GM12878 (cell line): ENCODE results near the gene CCDC91. TPM values are rescaled to one million over a fixed set of nuclear protein-coding genes. Genes with fewer than 3 reads are reported as not detected.

Experiments
- CBX5 ChIP-seq: sonication (generic); IDR thresholded peaks from 2 replicates; pipeline ENCODE4 v1.6.1; 2016; ENCODE audit warnings: low read depth, moderate library complexity, mild to moderate bottlenecking, inconsistent platforms
- IKZF2 ChIP-seq, 2 experiments: fragments of 450-650 bp; IDR thresholded peaks; 2 replicates each; pipeline ENCODE4 v1.6.1; 2017; ENCODE audit warnings: mild to moderate bottlenecking in 2 of 2, moderate library complexity in 2 of 2
- KAT2A ChIP-seq: conservative IDR thresholded peaks from 2 replicates; pipeline ENCODE4 v1.6.1; 2011; ENCODE audit warnings: low read depth, low read length; ENCODE audit not compliant: control insufficient read depth
- MTA3 ChIP-seq: IDR thresholded peaks from 2 replicates; pipeline ENCODE4 v1.6.1; 2012; ENCODE audit warnings: low read length, inconsistent platforms, borderline replicate concordance
- NFYB ChIP-seq: IDR thresholded peaks from 2 replicates; pipeline ENCODE4 v1.6.1; 2011; ENCODE audit warnings: low read depth, mild to moderate bottlenecking, low read length, improper control_type of control experiment, moderate library complexity; ENCODE audit not compliant: insufficient read depth
- POLR2AphosphoS5 ChIP-seq: IDR thresholded peaks from 2 replicates; pipeline ENCODE4 v1.6.1; 2011; ENCODE audit warnings: mild to moderate bottlenecking, low read length, inconsistent platforms
- POU2F2 ChIP-seq: IDR thresholded peaks from 3 replicates; pipeline ENCODE4 v1.6.1; 2011; ENCODE audit warnings: low read depth, mild to moderate bottlenecking, low read length, borderline replicate concordance
- SREBF1 ChIP-seq: IDR thresholded peaks from 2 replicates; pipeline ENCODE4 v1.6.1; 2012; ENCODE audit warnings: mild to moderate bottlenecking, low read length
- YBX1 ChIP-seq: fragments of 450-650 bp; IDR thresholded peaks from 2 replicates; pipeline ENCODE4 v1.6.1; 2016; ENCODE audit warnings: antibody characterized with exemption
- polyA plus RNA-seq, 11 experiments: library from polyadenylated mRNA; depleted of rRNA in 4 of 11; unstranded in 6 of 11; stranded (reverse) in 5 of 11; fragments of >200 nt; fragmentation: Nextera tagmentation in 4 of 11; fragmentation: Illumina TruSeq in 1 of 11; extraction: Ambion mirVana in 4 of 11; extraction: Trizol in 1 of 11; gene quantifications; 1 replicate in 1 of 11; 2 replicates in 10 of 11; pipeline versions ENCODE4 v1.2.1 to v1.2.3, GENCODE V29; 2011 to 2016; ENCODE audit warnings: inconsistent platforms in 2 of 11, missing spikeins in 2 of 11, low read depth in 1 of 11
- total RNA-seq, 4 experiments: library from RNA; depleted of rRNA in 3 of 4; stranded (reverse); fragments of >200 nt in 3 of 4; fragmentation: Illumina TruSeq in 1 of 4; extraction: Trizol in 1 of 4; gene quantifications; 2 replicates each; pipeline versions ENCODE4 v1.2.1 to v1.2.3, GENCODE V29; 2013 to 2021
- TF ChIP-seq, protein P1 (sequence below): fragments of 150-350 bp; IDR thresholded peaks from 2 replicates; pipeline ENCODE4 v1.6.1; 2016; ENCODE audit warnings: low read depth, low read length
- TF ChIP-seq, protein P2 (sequence below): fragments of 450-650 bp; IDR thresholded peaks from 2 replicates; pipeline ENCODE4 v1.6.1; 2017; ENCODE audit warnings: mild to moderate bottlenecking, moderate library complexity
- TF ChIP-seq, protein P3 (sequence below): fragments of 450-650 bp; formaldehyde crosslinking; IDR thresholded peaks from 2 replicates; pipeline ENCODE4 v1.5.0; 2022; ENCODE audit warnings: mild to moderate bottlenecking, missing genetic modification characterization
- TF ChIP-seq, protein P4 (sequence below): fragments of 450-650 bp; IDR thresholded peaks from 2 replicates; pipeline ENCODE4 v1.6.1; 2017; ENCODE audit warnings: antibody characterized with exemption, mild to moderate bottlenecking, moderate library complexity

Gene CCDC91
- total and polyA plus RNA-seq, 10 of the 15 experiments (the other 5 are each of a cell fraction or from before 2014, with no cell fraction given): 6.1 to 24.9 (median 16.5) TPM

DNA sequence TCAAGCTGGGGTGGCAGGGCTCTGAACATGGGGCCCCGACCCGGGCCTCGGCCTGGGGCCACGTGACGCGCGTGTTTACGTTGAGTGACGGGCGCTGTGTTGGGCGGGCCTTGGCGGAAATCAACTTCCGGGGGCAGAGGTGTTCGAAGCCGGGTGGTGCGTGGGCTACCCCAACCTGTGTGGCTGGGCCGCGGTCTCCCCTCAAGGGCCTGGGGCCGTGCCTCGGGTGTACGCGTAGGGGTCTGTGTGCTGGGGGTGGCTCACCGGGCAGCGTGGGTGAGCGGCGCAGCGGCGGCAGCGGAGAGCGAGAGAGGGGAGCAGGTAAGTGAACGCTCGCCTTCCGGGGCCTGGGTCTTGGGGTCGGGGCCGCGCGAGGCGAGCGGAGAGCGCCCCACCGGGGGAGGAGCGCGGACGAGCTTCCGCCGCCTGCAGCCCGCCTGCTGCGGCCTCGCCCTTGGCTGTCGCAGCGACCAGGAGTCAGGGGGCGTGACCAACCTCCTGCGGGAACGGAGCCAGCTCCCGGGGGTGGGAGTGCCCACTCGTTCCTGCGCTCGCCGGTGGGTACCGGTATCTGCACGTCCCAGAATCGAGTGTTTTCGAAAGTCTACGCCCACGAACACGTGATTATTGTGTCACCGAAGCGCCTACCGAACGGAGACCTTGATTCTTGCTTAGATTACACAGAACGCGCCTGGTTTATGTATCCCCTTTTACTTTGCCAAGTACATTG, at the start of gene CCDC91 (continued):
- TF ChIP-seq, protein P1, sequence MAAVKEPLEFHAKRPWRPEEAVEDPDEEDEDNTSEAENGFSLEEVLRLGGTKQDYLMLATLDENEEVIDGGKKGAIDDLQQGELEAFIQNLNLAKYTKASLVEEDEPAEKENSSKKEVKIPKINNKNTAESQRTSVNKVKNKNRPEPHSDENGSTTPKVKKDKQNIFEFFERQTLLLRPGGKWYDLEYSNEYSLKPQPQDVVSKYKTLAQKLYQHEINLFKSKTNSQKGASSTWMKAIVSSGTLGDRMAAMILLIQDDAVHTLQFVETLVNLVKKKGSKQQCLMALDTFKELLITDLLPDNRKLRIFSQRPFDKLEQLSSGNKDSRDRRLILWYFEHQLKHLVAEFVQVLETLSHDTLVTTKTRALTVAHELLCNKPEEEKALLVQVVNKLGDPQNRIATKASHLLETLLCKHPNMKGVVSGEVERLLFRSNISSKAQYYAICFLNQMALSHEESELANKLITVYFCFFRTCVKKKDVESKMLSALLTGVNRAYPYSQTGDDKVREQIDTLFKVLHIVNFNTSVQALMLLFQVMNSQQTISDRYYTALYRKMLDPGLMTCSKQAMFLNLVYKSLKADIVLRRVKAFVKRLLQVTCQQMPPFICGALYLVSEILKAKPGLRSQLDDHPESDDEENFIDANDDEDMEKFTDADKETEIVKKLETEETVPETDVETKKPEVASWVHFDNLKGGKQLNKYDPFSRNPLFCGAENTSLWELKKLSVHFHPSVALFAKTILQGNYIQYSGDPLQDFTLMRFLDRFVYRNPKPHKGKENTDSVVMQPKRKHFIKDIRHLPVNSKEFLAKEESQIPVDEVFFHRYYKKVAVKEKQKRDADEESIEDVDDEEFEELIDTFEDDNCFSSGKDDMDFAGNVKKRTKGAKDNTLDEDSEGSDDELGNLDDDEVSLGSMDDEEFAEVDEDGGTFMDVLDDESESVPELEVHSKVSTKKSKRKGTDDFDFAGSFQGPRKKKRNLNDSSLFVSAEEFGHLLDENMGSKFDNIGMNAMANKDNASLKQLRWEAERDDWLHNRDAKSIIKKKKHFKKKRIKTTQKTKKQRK: no peak
- TF ChIP-seq, protein P2, sequence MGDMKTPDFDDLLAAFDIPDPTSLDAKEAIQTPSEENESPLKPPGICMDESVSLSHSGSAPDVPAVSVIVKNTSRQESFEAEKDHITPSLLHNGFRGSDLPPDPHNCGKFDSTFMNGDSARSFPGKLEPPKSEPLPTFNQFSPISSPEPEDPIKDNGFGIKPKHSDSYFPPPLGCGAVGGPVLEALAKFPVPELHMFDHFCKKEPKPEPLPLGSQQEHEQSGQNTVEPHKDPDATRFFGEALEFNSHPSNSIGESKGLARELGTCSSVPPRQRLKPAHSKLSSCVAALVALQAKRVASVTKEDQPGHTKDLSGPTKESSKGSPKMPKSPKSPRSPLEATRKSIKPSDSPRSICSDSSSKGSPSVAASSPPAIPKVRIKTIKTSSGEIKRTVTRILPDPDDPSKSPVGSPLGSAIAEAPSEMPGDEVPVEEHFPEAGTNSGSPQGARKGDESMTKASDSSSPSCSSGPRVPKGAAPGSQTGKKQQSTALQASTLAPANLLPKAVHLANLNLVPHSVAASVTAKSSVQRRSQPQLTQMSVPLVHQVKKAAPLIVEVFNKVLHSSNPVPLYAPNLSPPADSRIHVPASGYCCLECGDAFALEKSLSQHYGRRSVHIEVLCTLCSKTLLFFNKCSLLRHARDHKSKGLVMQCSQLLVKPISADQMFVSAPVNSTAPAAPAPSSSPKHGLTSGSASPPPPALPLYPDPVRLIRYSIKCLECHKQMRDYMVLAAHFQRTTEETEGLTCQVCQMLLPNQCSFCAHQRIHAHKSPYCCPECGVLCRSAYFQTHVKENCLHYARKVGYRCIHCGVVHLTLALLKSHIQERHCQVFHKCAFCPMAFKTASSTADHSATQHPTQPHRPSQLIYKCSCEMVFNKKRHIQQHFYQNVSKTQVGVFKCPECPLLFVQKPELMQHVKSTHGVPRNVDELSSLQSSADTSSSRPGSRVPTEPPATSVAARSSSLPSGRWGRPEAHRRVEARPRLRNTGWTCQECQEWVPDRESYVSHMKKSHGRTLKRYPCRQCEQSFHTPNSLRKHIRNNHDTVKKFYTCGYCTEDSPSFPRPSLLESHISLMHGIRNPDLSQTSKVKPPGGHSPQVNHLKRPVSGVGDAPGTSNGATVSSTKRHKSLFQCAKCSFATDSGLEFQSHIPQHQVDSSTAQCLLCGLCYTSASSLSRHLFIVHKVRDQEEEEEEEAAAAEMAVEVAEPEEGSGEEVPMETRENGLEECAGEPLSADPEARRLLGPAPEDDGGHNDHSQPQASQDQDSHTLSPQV: no peak
- TF ChIP-seq IKZF2 (IDR thresholded peaks at IDR 0.05) (no peak; a peak in 1 of 4 replicates), YBX1 (no peak), CBX5 (peak; percentile 92; the same call in 1 of the 2 replicates), POLR2AphosphoS5 (peak; percentile 90), SREBF1 (peak; percentile 31; the same call in 1 of the 2 replicates), NFYB (no peak), KAT2A (no peak), MTA3 (no peak), POU2F2 (peak; percentile 76; the same call in 2 of the 3 replicates)
- TF ChIP-seq, protein P3, sequence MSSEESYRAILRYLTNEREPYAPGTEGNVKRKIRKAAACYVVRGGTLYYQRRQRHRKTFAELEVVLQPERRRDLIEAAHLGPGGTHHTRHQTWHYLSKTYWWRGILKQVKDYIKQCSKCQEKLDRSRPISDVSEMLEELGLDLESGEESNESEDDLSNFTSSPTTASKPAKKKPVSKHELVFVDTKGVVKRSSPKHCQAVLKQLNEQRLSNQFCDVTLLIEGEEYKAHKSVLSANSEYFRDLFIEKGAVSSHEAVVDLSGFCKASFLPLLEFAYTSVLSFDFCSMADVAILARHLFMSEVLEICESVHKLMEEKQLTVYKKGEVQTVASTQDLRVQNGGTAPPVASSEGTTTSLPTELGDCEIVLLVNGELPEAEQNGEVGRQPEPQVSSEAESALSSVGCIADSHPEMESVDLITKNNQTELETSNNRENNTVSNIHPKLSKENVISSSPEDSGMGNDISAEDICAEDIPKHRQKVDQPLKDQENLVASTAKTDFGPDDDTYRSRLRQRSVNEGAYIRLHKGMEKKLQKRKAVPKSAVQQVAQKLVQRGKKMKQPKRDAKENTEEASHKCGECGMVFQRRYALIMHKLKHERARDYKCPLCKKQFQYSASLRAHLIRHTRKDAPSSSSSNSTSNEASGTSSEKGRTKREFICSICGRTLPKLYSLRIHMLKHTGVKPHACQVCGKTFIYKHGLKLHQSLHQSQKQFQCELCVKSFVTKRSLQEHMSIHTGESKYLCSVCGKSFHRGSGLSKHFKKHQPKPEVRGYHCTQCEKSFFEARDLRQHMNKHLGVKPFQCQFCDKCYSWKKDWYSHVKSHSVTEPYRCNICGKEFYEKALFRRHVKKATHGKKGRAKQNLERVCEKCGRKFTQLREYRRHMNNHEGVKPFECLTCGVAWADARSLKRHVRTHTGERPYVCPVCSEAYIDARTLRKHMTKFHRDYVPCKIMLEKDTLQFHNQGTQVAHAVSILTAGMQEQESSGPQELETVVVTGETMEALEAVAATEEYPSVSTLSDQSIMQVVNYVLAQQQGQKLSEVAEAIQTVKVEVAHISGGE: no peak
- TF ChIP-seq, protein P4, sequence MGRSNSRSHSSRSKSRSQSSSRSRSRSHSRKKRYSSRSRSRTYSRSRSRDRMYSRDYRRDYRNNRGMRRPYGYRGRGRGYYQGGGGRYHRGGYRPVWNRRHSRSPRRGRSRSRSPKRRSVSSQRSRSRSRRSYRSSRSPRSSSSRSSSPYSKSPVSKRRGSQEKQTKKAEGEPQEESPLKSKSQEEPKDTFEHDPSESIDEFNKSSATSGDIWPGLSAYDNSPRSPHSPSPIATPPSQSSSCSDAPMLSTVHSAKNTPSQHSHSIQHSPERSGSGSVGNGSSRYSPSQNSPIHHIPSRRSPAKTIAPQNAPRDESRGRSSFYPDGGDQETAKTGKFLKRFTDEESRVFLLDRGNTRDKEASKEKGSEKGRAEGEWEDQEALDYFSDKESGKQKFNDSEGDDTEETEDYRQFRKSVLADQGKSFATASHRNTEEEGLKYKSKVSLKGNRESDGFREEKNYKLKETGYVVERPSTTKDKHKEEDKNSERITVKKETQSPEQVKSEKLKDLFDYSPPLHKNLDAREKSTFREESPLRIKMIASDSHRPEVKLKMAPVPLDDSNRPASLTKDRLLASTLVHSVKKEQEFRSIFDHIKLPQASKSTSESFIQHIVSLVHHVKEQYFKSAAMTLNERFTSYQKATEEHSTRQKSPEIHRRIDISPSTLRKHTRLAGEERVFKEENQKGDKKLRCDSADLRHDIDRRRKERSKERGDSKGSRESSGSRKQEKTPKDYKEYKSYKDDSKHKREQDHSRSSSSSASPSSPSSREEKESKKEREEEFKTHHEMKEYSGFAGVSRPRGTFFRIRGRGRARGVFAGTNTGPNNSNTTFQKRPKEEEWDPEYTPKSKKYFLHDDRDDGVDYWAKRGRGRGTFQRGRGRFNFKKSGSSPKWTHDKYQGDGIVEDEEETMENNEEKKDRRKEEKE: no peak
